ENCODE data around the gene FUT6.
"Not testable (repeated sequence)": the region's sequence is repeated elsewhere in the genome, so short reads cannot be mapped to it uniquely, and the experiment has no call there.

Gene FUT6

DNA sequence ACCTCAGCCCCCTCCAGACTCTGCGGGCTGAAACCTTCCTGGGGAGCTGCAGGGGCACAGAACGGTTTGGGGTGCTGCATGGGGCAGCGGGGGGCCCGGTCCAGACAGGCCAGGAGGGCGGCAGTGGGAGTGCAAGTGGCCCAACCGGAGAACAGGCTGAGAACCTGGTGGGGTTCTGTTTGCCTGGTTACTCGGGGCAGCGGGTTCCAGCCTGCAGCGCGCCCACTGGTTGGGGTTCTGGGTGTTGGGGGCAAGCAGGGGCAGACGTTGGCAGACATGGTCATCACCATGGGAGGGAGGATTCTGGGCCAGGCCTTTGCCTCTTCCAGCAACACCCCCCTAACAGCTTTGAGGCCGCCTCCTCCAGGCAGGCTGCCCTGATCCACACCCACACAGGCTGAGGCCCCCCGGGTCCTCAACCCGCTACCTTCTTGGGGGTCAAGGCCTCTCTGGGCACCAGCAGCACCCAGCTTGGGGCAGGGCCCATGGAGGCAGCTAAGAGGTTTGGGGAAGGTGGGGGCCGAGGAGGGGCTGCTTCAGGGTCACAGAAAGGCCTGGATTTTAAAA, 54.8 kb downstream of the FUT6 start, which contains the start of gene PRR22:
Gene PRR22, minus strand, starts transcription at position 166 of the 567 bp plus-strand sequence. Its CDS starts 86 bp downstream, at position 80.
- no peak for FAIRE-seq

DNA sequence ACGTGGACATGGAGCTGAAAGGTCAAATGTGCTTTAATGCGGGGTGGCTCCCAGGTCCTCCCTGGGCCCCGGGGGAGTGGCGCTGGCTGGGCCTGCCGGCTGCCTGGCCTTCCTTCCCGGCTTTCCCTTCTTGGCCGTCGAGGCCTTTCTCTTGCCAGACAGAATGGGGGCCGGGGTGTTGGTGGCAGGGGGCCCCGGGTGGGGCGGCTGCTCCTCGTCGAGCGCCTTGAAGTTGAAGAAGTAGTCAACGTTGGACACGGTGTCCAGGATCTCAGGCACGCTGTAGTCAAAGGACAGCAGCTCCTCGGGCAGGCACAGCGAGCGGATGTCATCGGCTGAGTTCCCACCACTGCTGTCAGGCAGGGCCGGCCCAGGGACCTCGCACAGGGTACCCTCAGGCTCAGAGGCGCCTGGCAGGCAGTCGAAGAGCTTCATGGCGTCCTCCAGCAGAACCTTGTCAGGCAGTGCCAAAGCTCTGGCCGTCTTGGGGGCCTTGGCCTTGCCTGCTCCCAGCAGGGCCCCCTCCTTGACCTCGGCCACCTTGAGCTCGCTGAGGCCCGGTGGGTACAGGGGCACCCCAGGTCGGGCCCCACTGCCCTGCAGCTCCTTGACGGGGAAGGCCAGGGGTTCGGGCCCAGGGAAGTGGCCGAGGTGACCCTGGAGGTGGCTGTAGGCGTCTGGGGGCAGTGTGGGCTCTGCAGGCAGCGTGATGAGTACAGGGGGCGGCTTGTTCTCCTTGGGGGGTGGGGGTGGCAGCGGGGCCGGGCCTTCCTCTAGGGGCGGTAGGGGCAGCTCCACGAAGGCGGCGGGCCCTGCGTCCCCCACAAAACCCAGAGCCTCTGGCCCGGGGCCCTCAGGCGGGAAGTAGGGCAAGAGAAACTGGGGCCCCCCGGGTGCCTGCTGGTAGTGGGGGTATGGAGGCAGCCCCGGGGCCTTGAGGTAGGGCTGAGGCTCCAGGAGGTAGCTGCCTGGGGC, 56.3 kb downstream of the FUT6 start:
- FAIRE-seq: no peak

DNA sequence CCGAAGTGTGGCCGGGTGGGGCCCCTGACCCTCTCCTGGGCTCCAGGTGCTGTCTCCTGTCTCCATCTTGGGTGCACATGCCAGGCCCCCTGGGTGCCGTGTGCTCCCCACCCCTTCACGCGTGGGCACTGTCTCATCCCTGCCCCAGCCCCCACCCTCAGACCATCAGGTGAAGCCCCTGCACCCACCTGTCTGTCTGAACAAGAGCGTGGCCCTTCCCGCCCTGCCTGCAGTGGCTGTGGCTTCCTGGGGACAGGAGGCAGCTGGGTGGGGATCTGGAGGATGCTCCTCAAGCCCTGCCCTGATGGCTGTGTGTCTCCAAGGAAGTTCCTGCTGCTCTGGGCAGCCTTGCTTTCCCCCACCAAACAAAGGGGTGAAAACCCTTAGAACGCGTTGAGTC, 57.2 kb downstream of the FUT6 start:
- no peak for FAIRE-seq

DNA sequence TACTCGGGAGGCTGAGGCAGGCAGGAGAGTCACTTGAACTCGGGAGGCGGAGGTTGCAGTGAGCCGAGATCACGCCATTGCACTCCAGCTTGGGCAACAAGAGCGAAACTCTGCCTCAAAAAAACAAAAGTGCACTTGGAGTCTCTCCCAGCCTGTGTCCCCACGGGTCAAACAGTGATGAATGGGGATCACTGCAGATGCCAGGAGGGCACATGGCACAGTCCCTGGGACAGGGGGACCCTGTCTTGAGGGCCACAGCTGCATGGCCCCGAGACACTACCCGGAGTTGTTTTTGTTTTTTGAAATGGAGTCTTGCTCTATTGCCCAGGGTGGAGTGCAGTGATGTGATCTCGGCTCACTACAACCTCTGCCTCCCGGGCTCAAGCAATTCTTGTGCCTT, 58.6 kb downstream of the FUT6 start:
- not testable (repeated sequence) for FAIRE-seq
